GM12874 (cell line): ENCODE results near the gene IPCEF1.

Experiments
- TF ChIP-seq, protein P1 (sequence below): IDR thresholded peaks from 2 replicates; pipeline ENCODE4 v1.5.1; 2011; ENCODE audit warnings: low read depth, mild to moderate bottlenecking, control low read depth, low read length, moderate library complexity; ENCODE audit not compliant: insufficient read depth

The IPCEF1 gene

DNA sequence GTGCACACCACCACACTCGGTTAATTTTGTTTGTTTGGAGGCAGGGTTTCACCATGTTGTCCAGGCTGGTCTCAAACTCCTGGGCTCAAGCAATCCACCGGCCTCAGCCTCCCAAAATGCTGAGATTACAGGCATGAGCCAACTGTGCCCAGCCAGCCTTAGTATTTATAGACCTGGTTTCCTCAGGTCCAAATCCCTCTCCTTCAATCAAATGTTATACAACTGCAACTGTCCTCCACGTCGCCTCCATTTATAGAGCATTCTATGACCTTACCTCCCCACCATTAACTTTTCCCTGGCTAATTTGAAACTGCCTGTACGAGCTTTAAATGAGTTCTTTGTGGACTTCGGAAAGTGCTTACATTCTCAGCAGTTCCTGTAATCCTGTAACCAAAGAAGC is 39.3 kb upstream of the IPCEF1 start:
- TF ChIP-seq, protein P1, sequence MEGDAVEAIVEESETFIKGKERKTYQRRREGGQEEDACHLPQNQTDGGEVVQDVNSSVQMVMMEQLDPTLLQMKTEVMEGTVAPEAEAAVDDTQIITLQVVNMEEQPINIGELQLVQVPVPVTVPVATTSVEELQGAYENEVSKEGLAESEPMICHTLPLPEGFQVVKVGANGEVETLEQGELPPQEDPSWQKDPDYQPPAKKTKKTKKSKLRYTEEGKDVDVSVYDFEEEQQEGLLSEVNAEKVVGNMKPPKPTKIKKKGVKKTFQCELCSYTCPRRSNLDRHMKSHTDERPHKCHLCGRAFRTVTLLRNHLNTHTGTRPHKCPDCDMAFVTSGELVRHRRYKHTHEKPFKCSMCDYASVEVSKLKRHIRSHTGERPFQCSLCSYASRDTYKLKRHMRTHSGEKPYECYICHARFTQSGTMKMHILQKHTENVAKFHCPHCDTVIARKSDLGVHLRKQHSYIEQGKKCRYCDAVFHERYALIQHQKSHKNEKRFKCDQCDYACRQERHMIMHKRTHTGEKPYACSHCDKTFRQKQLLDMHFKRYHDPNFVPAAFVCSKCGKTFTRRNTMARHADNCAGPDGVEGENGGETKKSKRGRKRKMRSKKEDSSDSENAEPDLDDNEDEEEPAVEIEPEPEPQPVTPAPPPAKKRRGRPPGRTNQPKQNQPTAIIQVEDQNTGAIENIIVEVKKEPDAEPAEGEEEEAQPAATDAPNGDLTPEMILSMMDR: no peak

DNA sequence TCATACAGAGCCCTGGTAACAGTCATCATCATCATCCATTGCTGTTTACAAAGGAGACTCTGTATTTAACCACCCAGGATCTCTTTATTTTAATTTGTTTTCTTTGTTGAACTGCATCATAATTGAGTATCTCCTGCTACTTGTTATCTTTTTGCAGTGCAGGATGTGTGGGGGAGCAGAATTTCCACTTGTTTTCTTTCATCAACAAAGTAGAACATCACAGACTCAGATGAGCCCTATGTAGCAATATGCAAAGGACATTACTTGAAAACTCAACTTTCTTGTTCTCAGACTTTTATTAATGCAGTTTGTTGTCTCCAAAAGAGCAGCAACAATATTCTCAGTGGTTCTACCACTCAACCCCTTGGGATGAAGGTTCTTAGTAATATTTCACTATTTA is 38.7 kb upstream of the IPCEF1 start:
- TF ChIP-seq, protein P1: no peak

DNA sequence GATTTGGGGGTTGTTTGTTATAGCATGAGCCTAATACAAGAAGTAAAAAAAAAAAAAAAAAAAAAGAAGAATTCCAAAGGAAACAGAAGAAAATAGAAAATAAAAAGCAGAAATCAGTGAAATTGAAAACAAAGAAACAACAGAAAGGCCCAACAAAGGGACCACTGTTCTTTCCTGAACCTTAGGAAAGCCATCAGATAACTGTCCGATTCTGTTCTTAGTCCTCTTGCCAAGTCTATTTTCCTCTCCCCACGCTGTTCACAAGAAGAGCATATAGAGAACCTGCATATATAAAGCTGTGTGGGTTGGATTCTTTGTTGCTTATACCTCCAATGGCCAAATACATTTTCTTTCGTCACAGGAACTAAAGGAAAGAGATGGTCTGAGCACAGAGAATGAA is 38.0 kb upstream of the IPCEF1 start:
- TF ChIP-seq, protein P1: no peak

DNA sequence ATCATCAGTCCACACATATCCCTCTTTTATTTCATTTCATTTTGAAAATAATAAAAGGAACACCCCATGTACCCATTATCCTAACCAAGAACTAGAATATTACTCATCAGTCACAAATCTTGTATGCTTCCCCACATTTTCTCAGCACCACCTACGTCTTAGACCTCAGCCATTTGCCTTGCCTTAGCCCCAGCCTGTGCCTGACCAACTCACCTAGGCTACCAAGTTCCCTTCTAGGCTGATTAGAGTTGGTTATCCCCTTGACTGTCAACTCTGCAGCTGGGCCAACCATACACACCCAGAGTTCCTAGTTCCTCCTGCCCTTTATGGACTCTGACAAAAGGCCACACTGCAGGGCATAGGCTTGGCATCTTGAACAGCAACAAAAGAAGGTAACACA is 33.4 kb upstream of the IPCEF1 start:
- TF ChIP-seq, protein P1: no peak

DNA sequence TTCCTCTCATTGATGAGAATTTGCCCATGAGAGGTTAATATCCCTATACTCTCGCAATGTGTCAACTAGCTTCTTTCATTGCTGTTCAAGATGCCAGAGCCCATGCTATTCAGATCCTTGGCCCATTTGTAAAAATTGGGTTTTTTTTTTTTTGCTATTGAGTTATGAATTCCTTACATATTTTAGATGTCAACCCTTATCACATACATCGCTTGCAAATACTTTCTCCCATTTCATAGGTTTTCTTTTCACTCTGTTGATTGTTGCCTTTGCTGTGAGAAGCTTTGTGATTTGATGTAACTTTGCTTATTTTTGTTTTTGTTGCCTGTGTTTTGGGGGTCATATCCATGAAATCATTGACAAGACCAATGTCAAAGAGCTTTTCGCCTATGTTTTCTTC is 32.2 kb upstream of the IPCEF1 start:
- TF ChIP-seq, protein P1: no peak

DNA sequence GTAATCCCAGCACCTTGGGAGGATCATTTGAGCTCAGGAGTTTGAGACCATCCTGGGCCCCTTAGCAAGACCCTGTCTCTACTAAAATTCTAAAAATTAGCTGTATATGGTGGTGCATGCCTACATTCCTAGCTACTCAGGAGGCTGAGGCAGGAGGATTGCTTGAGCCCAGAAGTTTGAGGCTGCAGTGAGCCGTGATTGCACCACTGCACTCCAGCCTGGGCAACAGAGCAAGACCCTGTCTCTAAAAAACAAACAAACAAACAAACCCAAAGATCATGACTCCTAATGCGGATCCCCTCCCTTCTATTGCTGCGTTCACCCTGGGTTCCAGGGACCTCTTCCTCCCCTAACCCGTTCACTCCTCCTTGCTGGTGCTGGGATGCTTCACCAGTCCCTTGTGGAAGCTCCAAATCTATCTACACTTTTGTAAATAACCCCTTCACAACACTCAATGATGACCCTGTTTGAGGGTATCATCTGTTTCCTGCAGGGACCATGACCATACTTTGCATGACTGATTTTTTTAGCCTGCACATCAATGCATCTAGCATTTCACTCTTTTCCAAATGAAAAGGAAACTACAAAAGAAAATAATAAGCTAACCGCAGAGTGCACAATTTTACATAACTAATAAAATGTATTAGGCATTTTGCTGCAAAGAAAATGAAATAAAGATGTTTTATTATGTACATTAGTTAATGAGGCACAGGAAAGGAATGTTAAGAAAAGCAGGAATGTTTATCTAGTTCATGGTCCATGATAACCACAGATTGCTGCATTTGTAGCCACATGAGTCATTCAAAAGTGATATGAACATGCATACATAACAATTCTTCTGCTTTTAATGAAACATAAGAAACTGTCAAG is 30.5 kb upstream of the IPCEF1 start:
- TF ChIP-seq, protein P1: no peak

DNA sequence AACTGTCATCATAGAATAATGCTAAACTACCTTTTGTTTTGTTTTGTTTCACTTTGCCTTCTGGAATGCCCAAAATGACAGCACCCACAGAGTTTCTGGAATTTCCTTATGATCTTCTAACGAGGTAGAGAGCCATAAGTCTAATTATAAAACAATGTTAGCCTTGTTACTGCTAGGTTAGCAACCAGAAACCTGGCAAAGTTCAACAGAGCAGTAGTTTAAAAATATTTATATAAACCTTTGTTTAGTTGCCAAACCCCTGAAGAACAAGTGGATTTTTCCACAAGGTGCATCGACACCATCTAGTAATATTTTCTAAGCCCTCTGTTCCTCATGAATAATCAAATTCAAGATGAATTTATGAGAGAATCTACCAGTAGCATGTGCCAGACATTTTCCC is 27.6 kb upstream of the IPCEF1 start:
- TF ChIP-seq, protein P1: no peak
